ENCODE results near the gene KLHDC10. TPM values are rescaled to one million over a fixed set of nuclear protein-coding genes. Genes with fewer than 3 reads are reported as not detected.
A peak's percentile ranks its signal among the peaks of the same experiment; 100 is the strongest.
"Not testable (repeated sequence)": the region's sequence is repeated elsewhere in the genome, so short reads cannot be mapped to it uniquely, and the experiment has no call there.

The KLHDC10 gene
- total RNA-seq, 4 donors from 2014 or later = 17.0 to 28.8 (median 23.0) TPM

GRCh38 chr7:130048906-130049305 is 21.4 kb upstream of the KLHDC10 start:
- 76 to 88% methylated on average over 4 of the region's 4 CpGs for WGBS, 2 donors (ENCODE audit: low coverage in 1 of 2)
- ATAC-seq = no peak
- TF ChIP-seq CTCF (IDR thresholded peaks at IDR 0.05) = no peak
- TF ChIP-seq POLR2AphosphoS5 (IDR thresholded peaks at IDR 0.05) = no peak
- TF ChIP-seq POLR2A (IDR thresholded peaks at IDR 0.05) = no peak
- peaks cover 0 to 22% (median 12%) of the 10 kb centered on the region in 3 donors for H3K4me1 ChIP-seq
- H3K36me3 ChIP-seq = peaks cover 0 to 40% of the 10 kb centered on the region in 2 donors
- no peaks in the 10 kb centered on the region for H3K9me3 ChIP-seq
- H3K27ac ChIP-seq = no peak overlapping the region
- no peak overlapping the region for H3K4me3 ChIP-seq
- H3K27me3 ChIP-seq = no peaks in the 10 kb centered on the region

GRCh38 chr7:130052250-130052649 is 18.1 kb upstream of the KLHDC10 start:
- not testable (repeated sequence) for H3K27ac ChIP-seq, ATAC-seq, H3K9me3 ChIP-seq, H3K27me3 ChIP-seq, H3K4me3 ChIP-seq, H3K36me3 ChIP-seq
- peaks cover 0 to 22% (median 12%) of the 10 kb centered on the region in 3 donors for H3K4me1 ChIP-seq
- WGBS, 2 donors (ENCODE audit: low coverage in 1 of 2) = 97 to 100% methylated on average over 2 to 5 of the region's 15 CpGs

GRCh38 chr7:130055198-130055597 is 15.1 kb upstream of the KLHDC10 start:
- 94 to 97% methylated on average over 6 to 8 of the region's 8 CpGs for WGBS, 2 donors (ENCODE audit: low coverage in 1 of 2)

GRCh38 chr7:130062246-130062645 is 8.1 kb upstream of the KLHDC10 start:
- Histone ChIP-seq H3K27me3 (peaks cover 30% of the 10 kb centered on the region), H3K9me3 (no peaks in the 10 kb centered on the region), H3K27ac (no peak overlapping the region), H3K4me3 (no peak overlapping the region), H3K36me3 (no peaks in the 10 kb centered on the region), H3K4me1 (no peaks in the 10 kb centered on the region)
- TF ChIP-seq EP300 (IDR thresholded peaks at IDR 0.05) (no peak), CTCF (IDR thresholded peaks at IDR 0.05) (no peak), POLR2AphosphoS5 (IDR thresholded peaks at IDR 0.05) (no peak), POLR2A (IDR thresholded peaks at IDR 0.05) (no peak)
- 78 to 80% methylated on average over 1 of the region's 1 CpG for WGBS, 2 donors (ENCODE audit: low coverage in 1 of 2)
- no peak for ATAC-seq

More at GRCh38 chr7:130055198-130055597, 15.1 kb upstream of the KLHDC10 start:
- not testable (repeated sequence) for H3K36me3 ChIP-seq, H3K27me3 ChIP-seq, H3K9me3 ChIP-seq, ATAC-seq, H3K27ac ChIP-seq, H3K4me3 ChIP-seq
- peaks cover 0 to 10% (median 8%) of the 10 kb centered on the region in 3 donors for H3K4me1 ChIP-seq

GRCh38 chr7:130063036-130063435 is 7.3 kb upstream of the KLHDC10 start:
- ATAC-seq = no peak
- no peaks in the 10 kb centered on the region for H3K4me1 ChIP-seq
- no peak for TF ChIP-seq EP300 (IDR thresholded peaks at IDR 0.05)
- TF ChIP-seq CTCF (IDR thresholded peaks at IDR 0.05) = peak in 3 of 4 experiments; percentile 25 to 56 (median 28)
- H3K27ac ChIP-seq = no peak overlapping the region
- 0% methylated on average over 1 to 2 of the region's 2 CpGs for WGBS, 2 donors (ENCODE audit: low coverage in 1 of 2)
- no peaks in the 10 kb centered on the region for H3K36me3 ChIP-seq
- no peak overlapping the region for H3K4me3 ChIP-seq
- H3K27me3 ChIP-seq = peaks cover 30% of the 10 kb centered on the region
- no peaks in the 10 kb centered on the region for H3K9me3 ChIP-seq

- H3K36me3 ChIP-seq, ATAC-seq, H3K4me1 ChIP-seq, H3K9me3 ChIP-seq, H3K4me3 ChIP-seq, H3K27ac ChIP-seq: not testable (repeated sequence)
- WGBS, 2 donors (ENCODE audit: low coverage in 1 of 2) = 84 to 97% methylated on average over 4 to 6 of the region's 6 CpGs
- H3K27me3 ChIP-seq = peaks cover 30% of the 10 kb centered on the region
Measured at GRCh38 chr7:130064580-130064926, 5.8 kb upstream of the KLHDC10 start.
